GM23248 (cell line): Measurements from ENCODE around the gene PSMD13. TPM values are rescaled to one million over a fixed set of nuclear protein-coding genes. Genes with fewer than 3 reads are reported as not detected.

Experiments
- DNase-seq: peaks from one replicate; pipeline ENCODE4 v3.0.0-alpha.2; 2015
- H2AFZ ChIP-seq: fragments of 200-600 bp; sonication (generic); 2 replicates; pipeline ENCODE4 v1.6.1; 2016; ENCODE audit warnings: antibody characterized with exemption
- H3F3A ChIP-seq: fragments of 200-600 bp; sonication (generic); 2 replicates; pipeline ENCODE4 v1.6.1; 2016; ENCODE audit warnings: mild to moderate bottlenecking, antibody characterized with exemption, mixed run types; ENCODE audit not compliant: insufficient read depth
- H3K27ac ChIP-seq: fragments of 200-600 bp; sonication (generic); 2 replicates; pipeline ENCODE4 v1.5.1; 2016; ENCODE audit warnings: mild to moderate bottlenecking
- H3K27me3 ChIP-seq: fragments of 200-600 bp; sonication (generic); replicated peaks from 2 replicates; pipeline ENCODE4 v1.6.1; 2016; ENCODE audit warnings: mild to moderate bottlenecking; ENCODE audit not compliant: insufficient read depth
- H3K36me3 ChIP-seq: fragments of 200-600 bp; sonication (generic); 2 replicates; pipeline ENCODE4 v1.6.1; 2016; ENCODE audit warnings: low read depth, mild to moderate bottlenecking
- H3K4me1 ChIP-seq: fragments of 200-600 bp; sonication (generic); 2 replicates; pipeline ENCODE4 v1.6.1; 2016; ENCODE audit warnings: mild to moderate bottlenecking; ENCODE audit not compliant: insufficient read depth
- H3K4me2 ChIP-seq: fragments of 200-600 bp; sonication (generic); one replicate; pipeline ENCODE4 v1.6.1; 2016; ENCODE audit warnings: mild to moderate bottlenecking; ENCODE audit not compliant: unreplicated experiment
- H3K4me3 ChIP-seq: fragments of 200-600 bp; sonication (generic); 2 replicates; pipeline ENCODE4 v1.5.1; 2016; ENCODE audit warnings: mild to moderate bottlenecking
- H3K79me2 ChIP-seq: fragments of 200-600 bp; sonication (generic); 2 replicates; pipeline ENCODE4 v1.6.1; 2016; ENCODE audit warnings: mild to moderate bottlenecking; ENCODE audit not compliant: insufficient read depth
- H3K9ac ChIP-seq: fragments of 200-600 bp; sonication (generic); 2 replicates; pipeline ENCODE4 v1.6.1; 2016; ENCODE audit warnings: mild to moderate bottlenecking
- H3K9me2 ChIP-seq: fragments of 200-600 bp; sonication (generic); 2 replicates; pipeline ENCODE4 v1.6.1; 2016; ENCODE audit warnings: mixed run types, mild to moderate bottlenecking, moderate library complexity; ENCODE audit not compliant: insufficient read depth
- H3K9me3 ChIP-seq: fragments of 200-600 bp; sonication (generic); one replicate; pipeline ENCODE4 v1.6.1; 2017; ENCODE audit warnings: low read depth
- H4K20me1 ChIP-seq: fragments of 200-600 bp; sonication (generic); 2 replicates; pipeline ENCODE4 v1.6.0; 2016; ENCODE audit not compliant: insufficient read depth
- EZH2 ChIP-seq: fragments of 200-600 bp; sonication (generic); IDR thresholded peaks from 2 replicates; pipeline ENCODE4 v1.6.1; 2018; ENCODE audit warnings: antibody characterized with exemption, mild to moderate bottlenecking; ENCODE audit not compliant: insufficient read depth, poor library complexity, severe bottlenecking
- EZH2phosphoT487 ChIP-seq: fragments of 200-600 bp; sonication (generic); IDR thresholded peaks from 2 replicates; pipeline ENCODE4 v1.6.1; 2018; ENCODE audit warnings: antibody characterized with exemption, moderate library complexity, mild to moderate bottlenecking, low read depth; ENCODE audit not compliant: insufficient read depth
- WGBS, 2 experiments: methylation state at CpG; one replicate each; pipeline ENCODE4 v1.1.6; 2015 to 2017; ENCODE audit warnings: low lambda C conversion rate in 2 of 2, low coverage in 1 of 2; ENCODE audit errors: missing lambda C conversion rate in 2 of 2; 5-methylcytosine and 5-hydroxymethylcytosine counted together
- in situ Hi-C: fragments of 300-500 bp; cut with MboI; formaldehyde crosslinking; loops from 2 replicates; pipeline ENCODE4 v1.15.0; 2020
- polyA plus RNA-seq: library from polyadenylated mRNA; unstranded; fragments of >200 nt; fragmentation: Nextera tagmentation; extraction: Ambion mirVana; gene quantifications from 2 replicates; pipeline ENCODE4 v1.2.1, GENCODE V29; 2016
- total RNA-seq: library from RNA; depleted of rRNA; stranded (reverse); fragments of >200 nt; shearing (Covaris generic); gene quantifications from 2 replicates; pipeline ENCODE4 v1.2.3, GENCODE V29; 2014

Gene PSMD13
- total and polyA plus RNA-seq, 2 experiments from 2014 or later, result 145 to 188 TPM

DNA sequence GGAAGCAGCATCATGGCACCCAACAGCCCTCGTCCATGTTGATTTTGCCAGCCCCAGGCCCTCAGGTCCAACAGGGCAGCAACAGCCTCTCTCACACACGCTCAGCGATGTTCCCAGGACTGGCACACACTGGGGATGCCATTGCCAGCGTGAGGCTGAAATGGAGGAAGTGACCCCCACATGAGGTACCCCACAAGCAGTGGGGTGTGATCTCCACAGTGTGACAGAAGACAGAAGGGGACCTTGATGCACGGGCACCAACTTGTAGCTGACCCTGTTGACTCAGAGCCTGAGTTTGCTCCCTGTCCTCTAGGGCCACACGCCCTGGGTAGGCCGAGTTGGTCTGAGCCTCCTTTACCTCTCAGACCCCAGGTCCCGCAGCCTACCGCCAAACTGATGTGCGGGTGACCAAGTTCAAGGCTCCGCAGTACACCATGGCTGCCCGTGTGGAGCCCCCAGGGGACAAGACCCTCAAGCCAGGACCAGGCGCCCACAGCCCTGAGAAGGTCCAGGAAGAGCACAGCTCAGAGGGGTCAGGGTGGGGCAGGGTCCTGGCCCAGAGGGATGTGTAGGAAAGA lies 37.7 kb upstream of the PSMD13 start:
- Histone ChIP-seq H3F3A (peaks cover 24% of the 10 kb centered on the region; the same call in 1 of the 2 replicates), H3K4me1 (no peaks in the 10 kb centered on the region), H3K36me3 (peaks cover under 1% of the 10 kb centered on the region; the same call in 1 of the 2 replicates), H3K79me2 (peaks cover 24% of the 10 kb centered on the region), H3K4me3 (no peak overlapping the region), H3K9me3 (no peaks in the 10 kb centered on the region), H3K9ac (no peak overlapping the region), H3K27me3 (no peaks in the 10 kb centered on the region), H4K20me1 (no peaks in the 10 kb centered on the region), H2AFZ (no peak overlapping the region), H3K27ac (no peak overlapping the region), H3K9me2 (no peaks in the 10 kb centered on the region), H3K4me2 (no peak overlapping the region)
- no peak for DNase-seq
- in situ Hi-C loops, result no loop called here
- 90 to 92% methylated on average over 13 of the region's 13 CpGs for WGBS, 2 experiments
- TF ChIP-seq EZH2phosphoT487, result no peak
- TF ChIP-seq EZH2, result no peak

DNA sequence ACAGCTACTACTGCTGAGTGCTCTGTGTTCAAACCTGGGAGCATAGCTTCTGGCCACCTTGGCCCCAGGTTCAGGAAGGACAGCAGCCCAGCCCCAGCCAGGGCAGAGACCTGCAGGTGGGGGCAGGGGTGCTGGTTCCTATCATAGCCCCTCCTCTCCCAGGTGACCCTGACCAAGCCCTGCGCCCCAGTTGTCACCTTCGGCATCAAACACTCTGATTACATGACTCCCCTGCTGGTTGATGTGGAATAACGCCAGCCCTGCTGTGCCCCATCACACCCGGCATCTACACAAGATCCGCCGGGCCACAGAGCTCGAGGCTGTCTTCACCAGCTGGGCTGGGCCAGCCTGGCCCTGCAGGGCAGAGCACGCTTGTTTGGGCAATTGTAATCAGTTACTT lies 37.0 kb upstream of the PSMD13 start:
- in situ Hi-C loops, result no loop called here
- Histone ChIP-seq H3K79me2 (peaks cover 31% of the 10 kb centered on the region), H3K9ac (no peak overlapping the region), H3F3A (peaks cover 24% of the 10 kb centered on the region; the same call in 1 of the 2 replicates), H3K27ac (no peak overlapping the region), H3K36me3 (peaks cover 6% of the 10 kb centered on the region; the same call in 1 of the 2 replicates), H2AFZ (no peak overlapping the region), H3K4me3 (no peak overlapping the region), H3K9me3 (no peaks in the 10 kb centered on the region), H3K4me1 (no peaks in the 10 kb centered on the region), H4K20me1 (no peaks in the 10 kb centered on the region), H3K9me2 (no peaks in the 10 kb centered on the region), H3K27me3 (no peaks in the 10 kb centered on the region), H3K4me2 (no peak overlapping the region)
- TF ChIP-seq EZH2, result no peak
- 76 to 80% methylated on average over 6 to 8 of the region's 8 CpGs for WGBS, 2 experiments
- no peak for DNase-seq

DNA sequence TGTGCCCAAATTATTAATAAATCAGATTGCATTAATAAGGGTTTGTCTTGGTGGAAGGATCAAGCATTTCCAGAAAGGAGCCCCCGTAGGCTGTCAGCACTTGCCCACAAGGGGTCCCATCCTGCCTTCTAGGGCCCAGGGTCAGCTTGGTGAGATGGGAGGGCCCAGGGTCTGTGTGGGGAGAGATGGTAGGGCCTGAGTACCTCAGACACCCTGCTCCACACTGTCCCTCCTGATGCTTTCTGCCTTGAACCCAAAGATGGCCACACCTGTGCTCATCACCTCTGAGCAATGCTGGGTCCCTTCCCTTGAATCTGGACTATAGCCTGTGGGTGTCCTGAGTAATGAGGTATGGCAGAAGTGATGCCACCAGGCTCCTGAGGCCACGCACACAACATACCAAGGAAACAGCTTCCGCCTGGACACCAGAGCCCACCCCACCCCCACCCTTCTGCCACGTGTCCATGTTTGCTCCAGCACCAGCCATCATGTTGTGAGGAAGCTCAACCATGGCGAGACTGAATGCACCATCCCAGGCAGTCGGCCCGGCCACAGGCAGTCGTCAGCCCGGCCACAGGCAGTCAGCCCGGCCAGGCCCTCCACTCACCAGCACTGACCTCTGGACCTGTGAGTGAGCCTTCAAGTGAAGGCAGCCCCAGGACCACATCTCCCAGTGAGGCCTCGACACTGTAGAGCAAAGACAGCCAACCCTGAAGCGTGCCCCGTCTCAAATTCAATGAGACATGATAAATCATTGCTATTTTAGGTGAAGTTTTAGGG lies 36.4 kb upstream of the PSMD13 start:
- Histone ChIP-seq H2AFZ (no peak overlapping the region), H3K36me3 (peaks cover 12% of the 10 kb centered on the region; the same call in 1 of the 2 replicates), H3K79me2 (peaks cover 38% of the 10 kb centered on the region), H3K27ac (no peak overlapping the region), H4K20me1 (no peaks in the 10 kb centered on the region), H3K4me2 (no peak overlapping the region), H3K27me3 (no peaks in the 10 kb centered on the region), H3K4me3 (no peak overlapping the region), H3K9me3 (no peaks in the 10 kb centered on the region), H3K4me1 (peaks cover 6% of the 10 kb centered on the region), H3K9ac (no peak overlapping the region), H3F3A (peaks cover 24% of the 10 kb centered on the region; the same call in 1 of the 2 replicates), H3K9me2 (no peaks in the 10 kb centered on the region)
- TF ChIP-seq EZH2 (no peak), EZH2phosphoT487 (no peak)
- in situ Hi-C loops, result no loop called here
- WGBS, 2 experiments, result 93 to 94% methylated on average over 13 of the region's 13 CpGs
- no peak for DNase-seq

DNA sequence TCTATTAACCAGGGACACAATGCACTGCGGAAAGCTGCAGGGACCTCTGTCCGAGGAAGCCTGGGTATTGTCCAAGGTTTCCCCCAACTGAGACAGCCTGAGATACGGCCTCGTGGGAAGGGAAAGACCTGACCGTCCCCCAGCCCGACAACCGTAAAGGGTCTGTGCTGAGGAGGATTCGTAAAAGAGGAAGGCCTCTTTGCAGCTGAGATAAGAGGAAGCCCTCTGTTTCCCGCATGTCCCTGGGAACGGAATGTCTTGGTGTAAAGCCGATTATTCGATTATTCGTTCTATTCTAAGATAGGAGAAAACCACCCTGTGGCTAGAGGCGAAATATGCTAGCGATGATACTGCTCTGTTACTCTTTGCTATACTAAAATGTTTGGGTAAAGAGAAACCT lies 34.8 kb upstream of the PSMD13 start:
- no peaks in the 10 kb centered on the region for H3K9me2 ChIP-seq
- no peak overlapping the region for H3K4me3 ChIP-seq
- H3K9ac ChIP-seq, result no peak overlapping the region
- TF ChIP-seq EZH2phosphoT487 (no peak), EZH2 (no peak)
- WGBS, 2 experiments, result 75 to 79% methylated on average over 15 of the region's 15 CpGs
- H3K4me1 ChIP-seq, result peaks cover 14% of the 10 kb centered on the region
- peaks cover 24% of the 10 kb centered on the region; the same call in 1 of the 2 replicates for H3F3A ChIP-seq
- in situ Hi-C loops, result no loop called here
- H3K27ac ChIP-seq, result no peak overlapping the region
- no peak overlapping the region for H3K4me2 ChIP-seq
- peaks cover 13% of the 10 kb centered on the region; the same call in 1 of the 2 replicates for H3K36me3 ChIP-seq
- no peak overlapping the region for H2AFZ ChIP-seq
- H3K9me3 ChIP-seq, result no peaks in the 10 kb centered on the region
- H3K79me2 ChIP-seq, result peaks cover 53% of the 10 kb centered on the region
- no peaks in the 10 kb centered on the region for H4K20me1 ChIP-seq
- no peak for DNase-seq
- no peaks in the 10 kb centered on the region for H3K27me3 ChIP-seq
